Progenitor cell of endocrine pancreas (in vitro differentiated cells): ENCODE results near the gene KCNK2. TPM values are rescaled to one million over a fixed set of nuclear protein-coding genes. Genes with fewer than 3 reads are reported as not detected.

ENCODE experiments used
- DNase-seq: peaks from one replicate; pipeline ENCODE4 v3.0.0; 2021; ENCODE audit warnings: low spot score; ENCODE audit not compliant: unreplicated experiment
- H3K27ac Mint-ChIP-seq: 2 replicates; pipeline ENCODE4 v1.8.0; 2021; ENCODE audit warnings: mild to moderate bottlenecking, moderate library complexity, mixed read lengths
- H3K27me3 Mint-ChIP-seq: 2 replicates; pipeline ENCODE4 v1.8.0; 2021; ENCODE audit warnings: mixed read lengths
- H3K36me3 Mint-ChIP-seq: 2 replicates; pipeline ENCODE4 v1.8.0; 2022; ENCODE audit warnings: mixed read lengths; ENCODE audit not compliant: insufficient read depth
- H3K4me1 Mint-ChIP-seq: 2 replicates; pipeline ENCODE4 v1.8.0; 2021; ENCODE audit warnings: low read depth, mixed read lengths
- H3K4me3 Mint-ChIP-seq: 2 replicates; pipeline ENCODE4 v1.8.0; 2021; ENCODE audit warnings: low read depth, mild to moderate bottlenecking, moderate library complexity, mixed read lengths
- H3K9me3 Mint-ChIP-seq: 2 replicates; pipeline ENCODE4 v1.8.0; 2021; ENCODE audit warnings: low read depth, mixed read lengths
- total RNA-seq: library from RNA; stranded (reverse); gene quantifications from 2 replicates; pipeline ENCODE4 v1.2.1, GENCODE V29; 2021
- TF ChIP-seq, protein P1 (sequence below): fragments of 200-600 bp; sonication (generic); IDR thresholded peaks from one replicate; pipeline ENCODE4 v1.5.0; 2021; ENCODE audit warnings: antibody characterized with exemption, mild to moderate bottlenecking; ENCODE audit not compliant: unreplicated experiment

The KCNK2 gene
- total RNA-seq, 1 donor from 2014 or later: 0.60 TPM

DNA sequence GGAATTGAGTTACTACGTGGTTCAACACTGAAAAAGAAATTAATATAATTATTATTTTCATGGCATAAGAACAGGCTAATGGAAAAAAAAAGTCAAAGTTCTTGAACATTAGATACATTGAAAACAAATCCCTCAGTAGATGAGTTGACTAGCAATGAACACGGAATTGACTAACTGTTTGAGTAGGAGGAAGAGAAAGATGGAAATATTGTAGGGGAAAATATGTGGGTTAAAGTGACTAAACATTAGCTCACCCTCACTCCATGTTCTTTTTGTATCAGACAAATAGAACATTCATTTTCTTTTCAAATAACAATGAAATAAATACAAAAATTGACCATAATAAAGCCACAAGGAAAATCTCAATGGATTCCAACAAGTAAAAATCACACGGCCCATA is 84.3 kb downstream of the KCNK2 start:
- H3K27me3 Mint-ChIP-seq: no peaks in the 10 kb centered on the region
- H3K9me3 Mint-ChIP-seq: peaks cover 12% of the 10 kb centered on the region
- H3K36me3 Mint-ChIP-seq: no peaks in the 10 kb centered on the region
- no peaks in the 10 kb centered on the region for H3K4me1 Mint-ChIP-seq
- H3K4me3 Mint-ChIP-seq: no peak overlapping the region
- no peak overlapping the region for H3K27ac Mint-ChIP-seq
- DNase-seq: no peak
- TF ChIP-seq, protein P1, sequence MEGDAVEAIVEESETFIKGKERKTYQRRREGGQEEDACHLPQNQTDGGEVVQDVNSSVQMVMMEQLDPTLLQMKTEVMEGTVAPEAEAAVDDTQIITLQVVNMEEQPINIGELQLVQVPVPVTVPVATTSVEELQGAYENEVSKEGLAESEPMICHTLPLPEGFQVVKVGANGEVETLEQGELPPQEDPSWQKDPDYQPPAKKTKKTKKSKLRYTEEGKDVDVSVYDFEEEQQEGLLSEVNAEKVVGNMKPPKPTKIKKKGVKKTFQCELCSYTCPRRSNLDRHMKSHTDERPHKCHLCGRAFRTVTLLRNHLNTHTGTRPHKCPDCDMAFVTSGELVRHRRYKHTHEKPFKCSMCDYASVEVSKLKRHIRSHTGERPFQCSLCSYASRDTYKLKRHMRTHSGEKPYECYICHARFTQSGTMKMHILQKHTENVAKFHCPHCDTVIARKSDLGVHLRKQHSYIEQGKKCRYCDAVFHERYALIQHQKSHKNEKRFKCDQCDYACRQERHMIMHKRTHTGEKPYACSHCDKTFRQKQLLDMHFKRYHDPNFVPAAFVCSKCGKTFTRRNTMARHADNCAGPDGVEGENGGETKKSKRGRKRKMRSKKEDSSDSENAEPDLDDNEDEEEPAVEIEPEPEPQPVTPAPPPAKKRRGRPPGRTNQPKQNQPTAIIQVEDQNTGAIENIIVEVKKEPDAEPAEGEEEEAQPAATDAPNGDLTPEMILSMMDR: no peak

DNA sequence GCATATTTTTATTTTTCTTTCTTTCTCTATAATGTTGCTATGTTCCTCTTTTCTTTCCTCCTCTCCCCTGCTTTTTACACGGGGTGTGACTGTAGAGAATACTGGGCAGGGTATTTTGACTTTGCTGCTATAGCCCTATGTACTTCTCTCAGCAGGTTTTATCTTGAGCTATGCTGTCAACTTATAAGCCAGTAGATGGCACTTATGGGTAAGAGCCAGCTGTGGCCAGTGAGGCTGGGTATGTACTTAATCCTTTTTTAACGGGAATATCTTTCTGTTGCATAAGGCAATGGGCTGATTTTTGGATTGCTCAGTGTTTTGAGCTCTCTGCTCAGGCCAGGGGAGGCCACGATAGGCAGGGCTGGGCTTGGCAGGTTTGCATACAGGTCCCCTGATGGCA is 99.0 kb downstream of the KCNK2 start:
- H3K4me3 Mint-ChIP-seq: no peak overlapping the region
- H3K27me3 Mint-ChIP-seq: no peaks in the 10 kb centered on the region
- H3K27ac Mint-ChIP-seq: no peak overlapping the region
- H3K9me3 Mint-ChIP-seq: peaks cover 43% of the 10 kb centered on the region
- H3K36me3 Mint-ChIP-seq: no peaks in the 10 kb centered on the region
- H3K4me1 Mint-ChIP-seq: no peaks in the 10 kb centered on the region
- DNase-seq: no peak
- TF ChIP-seq, protein P1: no peak

DNA sequence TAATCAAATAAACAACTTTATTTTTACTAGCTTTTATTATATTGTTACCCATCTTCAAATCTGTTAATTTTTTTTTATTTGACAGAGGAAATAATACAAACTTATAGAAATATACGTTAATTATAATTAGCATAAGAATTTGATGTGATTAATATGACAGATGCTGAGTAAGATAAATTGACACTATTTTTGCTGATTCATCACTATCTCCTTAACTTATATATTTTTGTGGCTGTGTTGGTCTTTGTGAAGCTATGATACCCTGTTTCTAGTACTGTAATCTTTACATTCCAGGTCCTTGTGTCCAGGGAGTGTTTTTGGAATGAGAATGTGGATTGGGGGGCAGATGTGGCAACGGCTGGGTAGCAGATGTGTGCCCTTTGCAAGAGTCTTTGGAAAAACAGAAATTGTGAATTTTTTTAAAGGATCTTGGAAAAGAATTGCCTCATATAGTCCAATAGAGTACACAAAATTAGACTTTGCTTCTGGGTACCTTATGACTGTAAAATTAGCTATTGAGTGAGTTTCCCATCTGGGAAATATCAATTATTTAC is 102.6 kb downstream of the KCNK2 start:
- Mint-ChIP-seq H3K4me3 (no peak overlapping the region), H3K27me3 (no peaks in the 10 kb centered on the region), H3K27ac (no peak overlapping the region), H3K36me3 (no peaks in the 10 kb centered on the region), H3K4me1 (peaks cover 5% of the 10 kb centered on the region), H3K9me3 (peaks cover 20% of the 10 kb centered on the region)
- no peak for DNase-seq
- TF ChIP-seq, protein P1: no peak

DNA sequence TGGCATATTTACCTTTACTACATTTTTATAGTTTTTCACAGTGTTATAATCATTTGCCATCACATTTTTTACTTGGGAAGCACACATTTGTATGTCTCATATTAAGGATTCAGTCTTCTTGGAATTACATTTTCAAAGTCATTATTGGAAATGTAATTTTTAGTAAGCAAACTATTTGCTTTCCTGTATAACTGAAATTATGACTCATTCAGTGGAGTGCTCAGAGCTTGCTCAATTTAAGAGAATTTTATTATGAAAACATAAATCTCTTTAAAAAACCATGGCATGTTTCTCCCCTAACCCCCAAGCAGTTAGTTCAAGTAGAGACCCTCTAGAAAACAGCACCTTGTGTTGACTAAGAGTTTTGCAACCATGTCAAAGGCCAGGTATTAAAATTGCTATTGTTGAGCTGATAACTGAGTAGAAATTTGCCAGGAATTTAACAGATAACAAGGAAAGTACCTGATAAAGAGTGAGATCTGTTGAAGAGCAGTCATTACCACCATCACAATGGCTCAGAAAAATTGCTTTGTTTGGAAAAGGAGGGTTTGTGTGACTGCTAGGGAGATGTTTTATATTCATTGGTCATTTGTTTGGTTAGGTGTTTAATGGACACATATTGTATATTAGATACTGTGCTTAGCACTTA is 105.9 kb downstream of the KCNK2 start:
- peaks cover 5% of the 10 kb centered on the region for H3K4me1 Mint-ChIP-seq

DNA sequence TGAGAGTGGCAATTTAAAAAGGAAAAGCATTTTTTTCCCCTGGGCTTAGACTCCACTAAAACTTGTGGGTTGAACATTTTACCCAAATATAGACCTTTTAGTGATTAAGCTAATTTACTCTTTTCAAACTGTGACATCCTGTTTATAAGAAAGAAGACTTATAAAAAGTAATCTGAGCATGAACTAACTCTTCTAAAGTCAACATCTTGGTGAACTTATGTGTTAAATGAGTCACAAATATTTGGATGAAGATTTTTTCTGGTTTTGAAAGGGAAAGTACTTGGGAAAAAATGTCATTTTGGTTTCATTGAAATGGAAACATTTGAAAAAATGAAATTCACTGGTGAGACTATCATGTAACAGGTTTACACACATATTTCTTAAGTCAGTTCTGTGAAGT is 109.8 kb downstream of the KCNK2 start:
- Mint-ChIP-seq H3K27me3 (no peaks in the 10 kb centered on the region), H3K36me3 (no peaks in the 10 kb centered on the region), H3K27ac (no peak overlapping the region), H3K4me3 (no peak overlapping the region), H3K4me1 (peaks cover 5% of the 10 kb centered on the region), H3K9me3 (no peaks in the 10 kb centered on the region)
- no peak for DNase-seq
- TF ChIP-seq, protein P1: no peak

More for the DNA sequence above, 105.9 kb downstream of the KCNK2 start:
- H3K36me3 Mint-ChIP-seq: no peaks in the 10 kb centered on the region
- no peak overlapping the region for H3K27ac Mint-ChIP-seq
- no peak overlapping the region for H3K4me3 Mint-ChIP-seq
- no peak for DNase-seq
- H3K9me3 Mint-ChIP-seq: no peaks in the 10 kb centered on the region
- H3K27me3 Mint-ChIP-seq: no peaks in the 10 kb centered on the region
- TF ChIP-seq, protein P1: no peak
